Measurements from ENCODE around the gene PDCD11. TPM values are rescaled to one million over a fixed set of nuclear protein-coding genes. Genes with fewer than 3 reads are reported as not detected.

PDCD11 gene
- total RNA-seq, 4 donors from 2014 or later: 7.4 to 39.0 (median 22.2) TPM

DNA sequence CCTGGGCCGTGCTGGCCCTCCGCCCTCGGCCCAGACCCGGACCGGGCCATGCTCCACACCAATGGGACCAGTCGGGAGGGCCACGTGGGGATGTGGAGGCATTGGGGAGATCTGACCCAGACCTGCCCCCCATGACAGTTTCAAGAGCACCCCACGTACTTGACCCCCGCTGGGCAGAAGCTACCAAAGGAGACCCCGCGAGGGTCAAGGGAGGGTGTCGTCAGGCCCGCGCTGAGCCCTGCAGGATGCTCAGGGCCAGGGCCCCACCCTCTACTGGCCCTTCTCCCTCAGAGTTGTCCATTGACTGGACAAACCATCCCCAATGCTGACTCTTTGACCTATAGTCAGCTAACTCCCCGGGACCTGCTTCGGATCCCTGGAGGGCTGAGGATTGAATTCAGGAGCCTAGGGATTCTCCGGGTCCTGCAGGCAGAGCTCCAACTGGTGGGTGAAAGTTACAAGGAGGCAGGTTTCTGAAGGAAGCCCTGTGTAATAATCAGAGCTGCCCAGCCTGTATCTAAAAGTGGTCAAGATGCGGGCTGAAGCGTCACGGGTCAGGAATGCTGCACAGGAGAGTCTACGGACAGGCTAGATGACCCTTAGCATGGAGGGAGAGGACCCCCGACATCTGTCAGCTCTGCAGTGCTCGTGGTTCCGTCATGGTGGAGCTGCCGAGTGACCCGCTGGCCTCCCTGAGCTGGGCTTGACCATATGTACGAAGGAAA lies 56.2 kb downstream of the PDCD11 start:
- Histone ChIP-seq H3K27me3 (no peaks in the 10 kb centered on the region), H3K27ac (peak overlapping the region; percentile 91 to 94), H3K9me3 (no peaks in the 10 kb centered on the region), H3K4me1 (peaks cover 5 to 27% of the 10 kb centered on the region in 2 donors), H3K36me3 (no peaks in the 10 kb centered on the region), H3K4me3 (peak overlapping the region; percentile 54 to 82)
- no peak for TF ChIP-seq POLR2A (IDR thresholded peaks at IDR 0.05)
- no peak for TF ChIP-seq CTCF (IDR thresholded peaks at IDR 0.05)
- intact Hi-C loops (cut with DNase I; ENCODE audit: low total_unique reads): no loop called here
- DNase-seq: no peak

DNA sequence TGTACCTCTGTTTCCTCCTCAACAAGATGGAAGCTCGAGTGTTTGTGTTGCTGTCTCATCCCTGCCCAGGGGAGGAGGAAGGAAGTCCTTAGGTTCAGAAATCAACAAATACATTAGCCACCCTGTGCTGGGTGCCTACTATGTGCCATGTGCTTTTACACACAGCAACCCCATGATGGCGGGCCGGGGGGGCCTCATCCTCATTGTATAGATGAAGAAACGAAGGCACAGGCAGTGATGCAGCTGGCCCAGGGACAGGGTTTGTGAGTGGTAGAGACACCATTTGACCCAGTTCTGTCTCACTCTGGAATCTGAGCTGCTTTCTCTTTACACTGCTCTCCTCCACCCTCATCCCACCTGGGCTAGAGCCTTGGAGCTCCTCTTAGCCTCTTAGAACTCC lies 57.6 kb downstream of the PDCD11 start:
- H3K9me3 ChIP-seq: no peaks in the 10 kb centered on the region
- no peak overlapping the region for H3K4me3 ChIP-seq
- no peaks in the 10 kb centered on the region for H3K36me3 ChIP-seq
- no peak for TF ChIP-seq POLR2A (IDR thresholded peaks at IDR 0.05)
- no peak for TF ChIP-seq CTCF (IDR thresholded peaks at IDR 0.05)
- H3K27me3 ChIP-seq: no peaks in the 10 kb centered on the region
- H3K4me1 ChIP-seq: peaks cover 0 to 14% of the 10 kb centered on the region in 2 donors
- DNase-seq: no peak
- peak overlapping the region; percentile 91 to 94 for H3K27ac ChIP-seq
- intact Hi-C loops (cut with DNase I; ENCODE audit: low total_unique reads): no loop called here

DNA sequence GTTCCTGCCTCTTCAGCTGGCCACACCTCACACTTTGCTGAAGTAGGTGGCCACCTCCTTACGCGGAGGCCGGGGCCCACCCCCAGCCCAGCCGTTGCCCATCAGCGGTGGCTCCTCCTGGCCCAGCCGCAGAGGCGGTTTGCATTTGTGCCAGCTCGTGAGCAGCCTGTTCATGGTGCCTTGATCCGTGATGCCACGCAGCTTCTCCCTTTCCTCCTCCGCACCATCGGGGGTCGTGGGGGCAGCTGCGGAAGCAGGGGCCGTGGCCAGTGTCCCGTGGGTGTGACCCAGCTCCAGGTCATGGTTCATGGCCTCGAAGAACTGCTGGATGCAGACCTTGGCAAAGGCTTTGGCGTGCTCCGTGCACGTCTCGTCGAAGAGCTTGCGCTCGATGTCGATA lies 58.8 kb downstream of the PDCD11 start:
- intact Hi-C loops (cut with DNase I; ENCODE audit: low total_unique reads): no loop called here
- Histone ChIP-seq H3K4me3 (no peak overlapping the region), H3K4me1 (peaks cover 0 to 3% of the 10 kb centered on the region in 2 donors), H3K36me3 (no peaks in the 10 kb centered on the region), H3K27me3 (no peaks in the 10 kb centered on the region), H3K9me3 (no peaks in the 10 kb centered on the region), H3K27ac (no peak overlapping the region)
- TF ChIP-seq POLR2A (IDR thresholded peaks at IDR 0.05): no peak
- no peak for TF ChIP-seq CTCF (IDR thresholded peaks at IDR 0.05)
- no peak for DNase-seq

GRCh38 chr10:103456074-103456660 lies 59.7 kb downstream of the PDCD11 start:
- TF ChIP-seq CTCF (IDR thresholded peaks at IDR 0.05) (no peak), POLR2A (IDR thresholded peaks at IDR 0.05) (no peak)
- intact Hi-C loops (cut with DNase I; ENCODE audit: low total_unique reads): no loop called here

DNA sequence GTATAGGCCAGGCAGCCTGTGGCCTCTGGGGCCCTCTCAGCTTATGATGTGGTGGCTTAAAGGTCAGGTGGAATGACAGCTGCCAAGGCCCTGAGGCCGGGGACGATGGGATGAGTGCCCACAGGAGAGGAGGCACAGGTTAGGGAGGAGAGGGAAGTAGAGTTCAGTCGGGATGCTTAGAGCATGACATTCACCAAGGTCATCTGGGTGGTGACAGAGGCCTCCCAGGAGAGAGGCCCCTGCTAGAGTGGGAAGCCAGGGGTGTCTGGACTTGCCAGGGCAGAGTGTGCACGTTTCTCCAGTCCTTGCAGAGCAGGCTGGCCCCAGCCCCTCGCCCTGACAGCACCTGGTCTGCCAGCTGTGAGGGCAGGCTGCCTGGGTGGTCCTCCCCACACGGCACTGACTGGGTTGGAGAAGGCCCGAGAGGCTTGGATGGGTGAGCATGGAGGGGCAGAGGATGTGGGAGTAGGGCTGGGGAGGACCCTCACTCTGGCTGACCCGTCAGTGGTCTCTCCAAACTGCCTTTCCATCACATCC lies 60.8 kb downstream of the PDCD11 start:
- Histone ChIP-seq H3K4me1 (no peaks in the 10 kb centered on the region), H3K27me3 (no peaks in the 10 kb centered on the region), H3K9me3 (no peaks in the 10 kb centered on the region), H3K4me3 (no peak overlapping the region), H3K27ac (no peak overlapping the region), H3K36me3 (no peaks in the 10 kb centered on the region)
- TF ChIP-seq POLR2A (IDR thresholded peaks at IDR 0.05): no peak
- no peak for TF ChIP-seq CTCF (IDR thresholded peaks at IDR 0.05)
- no peak for DNase-seq
- intact Hi-C loops (cut with DNase I; ENCODE audit: low total_unique reads): no loop called here

More at GRCh38 chr10:103456074-103456660, 59.7 kb downstream of the PDCD11 start:
- Histone ChIP-seq H3K36me3 (no peaks in the 10 kb centered on the region), H3K27me3 (no peaks in the 10 kb centered on the region), H3K4me1 (no peaks in the 10 kb centered on the region), H3K27ac (no peak overlapping the region), H3K4me3 (no peak overlapping the region), H3K9me3 (no peaks in the 10 kb centered on the region)
- DNase-seq: no peak

All from uterus (tissue), 4 donors.